ENCODE data around the gene C9orf50. TPM values are rescaled to one million over a fixed set of nuclear protein-coding genes. Genes with fewer than 3 reads are reported as not detected.

The C9orf50 gene
- total and polyA plus RNA-seq, 7 donors: 0.03 to 1.2 (median 0.82) TPM; not detected in 4

GRCh38 chr9:129628709-129629108 lies 7.8 kb upstream of the C9orf50 start:
- intact Hi-C loops (cut with DNase I): no loop called here
- Histone ChIP-seq H3K27ac (peak overlapping the region in 1 of 4 donors; percentile 26), H3K36me3 (peaks cover 2 to 16% (median 5%) of the 10 kb centered on the region in 4 donors), H3K4me1 (peaks cover 0 to 57% (median 49%) of the 10 kb centered on the region in 4 donors), H3K27me3 (no peaks in the 10 kb centered on the region), H3K4me3 (no peak overlapping the region), H3K9me3 (no peaks in the 10 kb centered on the region)
- 79 to 86% methylated on average over 6 of the region's 6 CpGs for WGBS, 2 donors
- no peak for DNase-seq
- TF ChIP-seq POLR2A (IDR thresholded peaks at IDR 0.05) (no peak), EP300 (IDR thresholded peaks at IDR 0.05) (no peak), POLR2AphosphoS5 (IDR thresholded peaks at IDR 0.05) (no peak), CTCF (IDR thresholded peaks at IDR 0.05) (no peak)

- Histone ChIP-seq H3K36me3 (peaks cover 0 to 7% (median 1%) of the 10 kb centered on the region in 4 donors), H3K9me3 (no peaks in the 10 kb centered on the region), H3K27me3 (no peaks in the 10 kb centered on the region), H3K4me3 (peak overlapping the region in 3 of 4 donors; percentile 71 to 85 (median 85)), H3K4me1 (peaks cover 0 to 57% (median 49%) of the 10 kb centered on the region in 4 donors), H3K27ac (peak overlapping the region in 3 of 4 donors; percentile 89 to 98 (median 91))
- no peak for TF ChIP-seq CTCF (IDR thresholded peaks at IDR 0.05)
- no peak for TF ChIP-seq POLR2AphosphoS5 (IDR thresholded peaks at IDR 0.05)
- no peak for TF ChIP-seq POLR2A (IDR thresholded peaks at IDR 0.05)
- no peak for TF ChIP-seq EP300 (IDR thresholded peaks at IDR 0.05)
- 63 to 68% methylated on average over 12 of the region's 12 CpGs for WGBS, 2 donors
- no peak for DNase-seq
- intact Hi-C loops (cut with DNase I): no loop called here
These were observed 6.9 kb upstream of the C9orf50 start for GRCh38 chr9:129627556-129628440.

- intact Hi-C loops (cut with DNase I): no loop called here
- Histone ChIP-seq H3K27me3 (no peaks in the 10 kb centered on the region), H3K4me3 (peak overlapping the region; percentile 71 to 88 (median 85)), H3K36me3 (no peaks in the 10 kb centered on the region), H3K4me1 (peaks cover 0 to 56% (median 46%) of the 10 kb centered on the region in 4 donors), H3K27ac (peak overlapping the region; percentile 89 to 98 (median 92)), H3K9me3 (no peaks in the 10 kb centered on the region)
- TF ChIP-seq CTCF (IDR thresholded peaks at IDR 0.05) (peak in 1 of 4 experiments; percentile 7), POLR2A (IDR thresholded peaks at IDR 0.05) (no peak)
- 2 to 4% methylated on average over 20 of the region's 20 CpGs for WGBS, 2 donors
- DNase-seq: no peak
These were observed 5.9 kb upstream of the C9orf50 start for GRCh38 chr9:129626625-129627284.

GRCh38 chr9:129626079-129626624 lies 5.3 kb upstream of the C9orf50 start, which contains the start of gene NTMT1:
TSS of gene NTMT1 (plus strand) at chr9:129626163. CDS start at chr9:129632704, 6,541 bp downstream.
- Histone ChIP-seq H3K27ac (peak within 1 kb of the TSS; percentile 89 to 98 (median 92)), H3K9me3 (no peaks in the 10 kb centered on the region), H3K27me3 (no peaks in the 10 kb centered on the region), H3K4me3 (peak within 1 kb of the TSS; percentile 71 to 88 (median 85)), H3K4me1 (peaks cover 0 to 50% (median 43%) of the 10 kb centered on the region in 4 donors), H3K36me3 (no peaks in the 10 kb centered on the region)
- intact Hi-C loops (cut with DNase I): no loop called here
- TF ChIP-seq CTCF (IDR thresholded peaks at IDR 0.05): no peak
- peak in 1 of 4 donors; percentile 31 for TF ChIP-seq EP300 (IDR thresholded peaks at IDR 0.05)
- TF ChIP-seq POLR2AphosphoS5 (IDR thresholded peaks at IDR 0.05): peak; percentile 99 to 100 (median 100)
- TF ChIP-seq POLR2A (IDR thresholded peaks at IDR 0.05): peak; percentile 96 to 98
- DNase-seq: peak; percentile 94
- 0 to 1% methylated on average over 55 of the region's 55 CpGs for WGBS, 2 donors

Measured in sigmoid colon (tissue), 7 donors.